Panc1 (cell line): Measurements from ENCODE around the gene C16orf86. TPM values are rescaled to one million over a fixed set of nuclear protein-coding genes. Genes with fewer than 3 reads are reported as not detected.

Experiments used
- ATAC-seq: fragments of 200-7000 bp; cut with Tn5 transposase; 2 replicates; pipeline ENCODE4 v1.9.1; 2020; ENCODE audit warnings: mild to moderate bottlenecking, moderate library complexity
- BruUV-seq: library from RNA; stranded (reverse); fragments of 400-500 nt; replicated peaks from 2 replicates; lab custom pipeline; 2021; lab: Mats Ljungman, UMichigan
- CTCF ChIA-PET: fragments of 300-600 bp; sonication (Branson Sonifier 250); formaldehyde crosslinking; loops from one replicate; lab custom pipeline; 2022; ENCODE audit warnings: antibody characterized with exemption; lab: Charles Lee
- POLR2A ChIA-PET: fragments of 300-600 bp; sonication (Branson Sonifier 250); formaldehyde crosslinking; loops from one replicate; lab custom pipeline; 2022; ENCODE audit warnings: antibody characterized with exemption; lab: Charles Lee
- DNase-seq: peaks from one replicate; pipeline ENCODE4 v3.0.0-alpha.2; 2010; ENCODE audit warnings: low read depth, low spot score
- H3K27ac ChIP-seq: 2 replicates; pipeline ENCODE4 v1.5.1; 2011; ENCODE audit warnings: mild to moderate bottlenecking, low read length, inconsistent platforms
- H3K27me3 ChIP-seq: fragments of 200-500 bp; sonication (Bioruptor generic); 2 replicates; pipeline ENCODE4 v1.6.0; 2014; ENCODE audit warnings: low read length, inconsistent platforms; ENCODE audit not compliant: control insufficient read depth, insufficient read depth
- H3K36me3 ChIP-seq: fragments of 200-500 bp; sonication (Bioruptor generic); 2 replicates; pipeline ENCODE4 v1.5.1; 2014; ENCODE audit warnings: inconsistent platforms, mild to moderate bottlenecking, low read length, moderate library complexity; ENCODE audit not compliant: control insufficient read depth, insufficient read depth
- H3K4me1 ChIP-seq: 2 replicates; pipeline ENCODE4 v1.5.1; 2011; ENCODE audit warnings: inconsistent platforms, mild to moderate bottlenecking, low read length, moderate library complexity; ENCODE audit not compliant: control insufficient read depth, insufficient read depth
- H3K4me3 ChIP-seq, 2 experiments: 2 replicates each; pipeline ENCODE4 v1.5.1; 2011 to 2012; ENCODE audit warnings: low read depth in 2 of 2, low read length in 2 of 2, mild to moderate bottlenecking in 2 of 2, inconsistent platforms in 1 of 2, moderate library complexity in 1 of 2
- H3K9me3 ChIP-seq: fragments of 200-500 bp; sonication (Bioruptor generic); 2 replicates; pipeline ENCODE4 v1.5.1; 2014; ENCODE audit warnings: low read depth, mild to moderate bottlenecking, inconsistent platforms, low read length, moderate library complexity; ENCODE audit not compliant: control insufficient read depth, insufficient read depth
- CTCF ChIP-seq: fragments of 450-650 bp; IDR thresholded peaks from 2 replicates; pipeline ENCODE4 v1.5.1; 2017; ENCODE audit warnings: mild to moderate bottlenecking
- POLR2AphosphoS5 ChIP-seq: IDR thresholded peaks from 2 replicates; pipeline ENCODE4 v1.6.1; 2012; ENCODE audit warnings: mild to moderate bottlenecking, low read depth, low read length, moderate library complexity
- REST ChIP-seq, 2 experiments: IDR thresholded peaks; 2 replicates each; pipeline ENCODE4 v1.6.1; 2011 to 2012; ENCODE audit warnings: low read depth in 2 of 2, control low read depth in 1 of 2, low read length in 1 of 2, mild to moderate bottlenecking in 1 of 2, moderate library complexity in 1 of 2; ENCODE audit not compliant: insufficient read depth in 1 of 2
- SIN3A ChIP-seq: IDR thresholded peaks from 2 replicates; pipeline ENCODE4 v1.6.1; 2012; ENCODE audit warnings: low read depth, mild to moderate bottlenecking, low read length, moderate library complexity, borderline replicate concordance; ENCODE audit not compliant: insufficient read depth
- TCF7L2 ChIP-seq: IDR thresholded peaks from 2 replicates; pipeline ENCODE4 v1.6.1; 2011; ENCODE audit warnings: mild to moderate bottlenecking, low read depth, low read length, inconsistent platforms
- in situ Hi-C: cut with HindIII; loops from 2 replicates; pipeline ENCODE4 v1.10.0; 2016; ENCODE audit warnings: low sequenced_read_pairs, low pct_unique_long_range_greater_than_20kb
- intact Hi-C: fragments of 100-400 bp; cut with micrococcal nuclease; formaldehyde crosslinking; loops from one replicate; pipeline ENCODE4 v1.10.0; 2022; ENCODE audit not compliant: unreplicated experiment
- total RNA-seq: library from RNA; stranded (reverse); gene quantifications from one replicate; pipeline ENCODE4 v1.2.1, GENCODE V29; 2021; ENCODE audit not compliant: unreplicated experiment

C16orf86 gene
- total RNA-seq, 1 experiment from 2014 or later = 0.80 TPM

- TF ChIP-seq SIN3A (no peak), TCF7L2 (no peak), POLR2AphosphoS5 (no peak), CTCF (no peak)
- ChIA-PET POLR2A (no interaction called here), CTCF (no interaction called here)
- no peak overlapping the region for H3K4me3 ChIP-seq
- ATAC-seq (no peak), DNase-seq (no peak)
- no peak overlapping the region for H3K27ac ChIP-seq
- peaks cover 2% of the 10 kb centered on the region; the same call in 1 of the 2 replicates for H3K36me3 ChIP-seq
- in situ Hi-C loops = no loop called here
- H3K27me3 ChIP-seq = no peaks in the 10 kb centered on the region
- H3K9me3 ChIP-seq = no peaks in the 10 kb centered on the region
- BruUV-seq = no TSS peak
- H3K4me1 ChIP-seq = peaks cover 3% of the 10 kb centered on the region; the same call in 1 of the 2 replicates
- intact Hi-C loops = no loop called here
Observed at GRCh38 chr16:67656344-67657016, 10.1 kb upstream of the C16orf86 start.

GRCh38 chr16:67657017-67657608 is 9.5 kb upstream of the C16orf86 start:
- POLR2A ChIA-PET = no interaction called here
- DNase-seq (no peak), ATAC-seq (no peak)
- Histone ChIP-seq H3K9me3 (no peaks in the 10 kb centered on the region), H3K27ac (no peak overlapping the region), H3K36me3 (peaks cover 2% of the 10 kb centered on the region; the same call in 1 of the 2 replicates), H3K27me3 (no peaks in the 10 kb centered on the region), H3K4me3 (no peak overlapping the region), H3K4me1 (peaks cover 3% of the 10 kb centered on the region; the same call in 1 of the 2 replicates)
- CTCF ChIA-PET = no interaction called here
- BruUV-seq = no TSS peak
- intact Hi-C loops (no loop called here), in situ Hi-C loops (no loop called here)
- TF ChIP-seq CTCF = no peak
- TF ChIP-seq SIN3A = no peak
- TF ChIP-seq REST (IDR thresholded peaks at IDR 0.05; ENCODE audit: insufficient read depth in 1 of 2, low read depth in 2 of 2, low read length in 1 of 2) = no peak
- TF ChIP-seq TCF7L2 = no peak
- no peak for TF ChIP-seq POLR2AphosphoS5
